OCI-LY7 (cell line): ENCODE measurements around the gene CACNA1H. TPM values are rescaled to one million over a fixed set of nuclear protein-coding genes. Genes with fewer than 3 reads are reported as not detected.

Experiments used
- BruUV-seq: library from RNA; stranded (reverse); fragments of 400-500 nt; replicated peaks from 2 replicates; lab custom pipeline; 2021; lab: Mats Ljungman, UMichigan
- CTCF ChIA-PET: fragments of 300-600 bp; sonication (Branson Sonifier 250); formaldehyde crosslinking; loops from one replicate; lab custom pipeline; 2022; ENCODE audit warnings: antibody characterized with exemption; ENCODE audit not compliant: unreplicated experiment; lab: Charles Lee
- POLR2A ChIA-PET: fragments of 300-600 bp; sonication (Branson Sonifier 250); formaldehyde crosslinking; loops from one replicate; lab custom pipeline; 2022; ENCODE audit warnings: antibody characterized with exemption; lab: Charles Lee
- DNase-seq: peaks from one replicate; pipeline ENCODE4 v3.0.0-alpha.2; 2015; ENCODE audit warnings: low spot score
- H2AFZ ChIP-seq: fragments of 200-600 bp; sonication (generic), shearing (Covaris generic); 2 replicates; pipeline ENCODE4 v1.6.1; 2014; ENCODE audit warnings: mild to moderate bottlenecking, antibody characterized with exemption, low read length, moderate library complexity
- H3K27ac ChIP-seq: fragments of 200-600 bp; sonication (generic); 2 replicates; pipeline ENCODE4 v1.5.1; 2014; ENCODE audit warnings: mixed run types, low read depth, mild to moderate bottlenecking, moderate library complexity, low read length, inconsistent platforms; ENCODE audit not compliant: poor library complexity, severe bottlenecking
- H3K36me3 ChIP-seq: fragments of 200-600 bp; sonication (generic); 2 replicates; pipeline ENCODE4 v1.6.1; 2014; ENCODE audit warnings: mild to moderate bottlenecking, antibody characterized with exemption, low read length, moderate library complexity, mixed read lengths; ENCODE audit not compliant: insufficient read depth
- H3K4me1 ChIP-seq: fragments of 200-600 bp; sonication (generic); 2 replicates; pipeline ENCODE4 v1.5.1; 2014; ENCODE audit warnings: mild to moderate bottlenecking, low read length; ENCODE audit not compliant: insufficient read depth, poor library complexity, severe bottlenecking
- H3K4me2 ChIP-seq: fragments of 200-600 bp; sonication (generic); 2 replicates; pipeline ENCODE4 v1.6.1; 2014; ENCODE audit warnings: mild to moderate bottlenecking, low read length
- H3K4me3 ChIP-seq: fragments of 200-600 bp; sonication (generic); 2 replicates; pipeline ENCODE4 v1.5.1; 2014; ENCODE audit warnings: mild to moderate bottlenecking, low read depth, low read length; ENCODE audit not compliant: poor library complexity, severe bottlenecking
- H3K79me2 ChIP-seq: fragments of 200-600 bp; sonication (generic); 2 replicates; pipeline ENCODE4 v1.6.1; 2016; ENCODE audit warnings: low read depth, mild to moderate bottlenecking, low read length, moderate library complexity, mixed read lengths; ENCODE audit not compliant: insufficient read depth
- H3K9me2 ChIP-seq: fragments of 200-600 bp; sonication (generic); 2 replicates; pipeline ENCODE4 v1.6.1; 2016; ENCODE audit warnings: mild to moderate bottlenecking, low read length, mixed read lengths; ENCODE audit not compliant: insufficient read depth
- H3K9me3 ChIP-seq: fragments of 200-600 bp; sonication (generic); 2 replicates; pipeline ENCODE4 v1.6.1; 2014; ENCODE audit warnings: mild to moderate bottlenecking, mixed run types, low read length, mixed read lengths
- H4K20me1 ChIP-seq: fragments of 200-600 bp; sonication (generic); 2 replicates; pipeline ENCODE4 v1.6.1; 2014; ENCODE audit warnings: mild to moderate bottlenecking, antibody characterized with exemption, low read length, moderate library complexity, mixed read lengths; ENCODE audit not compliant: insufficient read depth
- CTCF ChIP-seq: fragments of 200-600 bp; sonication (generic); conservative IDR thresholded peaks from 2 replicates; pipeline ENCODE4 v1.5.1; 2014; ENCODE audit warnings: mild to moderate bottlenecking, antibody characterized with exemption, low read length, moderate library complexity, mixed read lengths
- EZH2phosphoT487 ChIP-seq: fragments of 200-600 bp; sonication (generic); IDR thresholded peaks from 2 replicates; pipeline ENCODE4 v1.6.1; 2018; ENCODE audit warnings: low read depth, borderline replicate concordance, mild to moderate bottlenecking, mixed run types, antibody characterized with exemption, low read length, moderate library complexity, mixed read lengths
- intact Hi-C: fragments of 100-400 bp; cut with micrococcal nuclease; formaldehyde crosslinking; loops from one replicate; pipeline ENCODE4 v1.10.0; 2022; ENCODE audit not compliant: unreplicated experiment
- total RNA-seq, 2 experiments: library from RNA; depleted of rRNA in 1 of 2; stranded (reverse); fragments of >200 nt in 1 of 2; shearing (Covaris generic) in 1 of 2; gene quantifications; 2 replicates each; pipeline ENCODE4 v1.2.3, GENCODE V29; 2014 to 2022

Gene CACNA1H
- total RNA-seq, 2 experiments from 2014 or later, result not detected

GRCh38 chr16:1220098-1220728, 67.3 kb downstream of the CACNA1H start:
- no peak overlapping the region for H2AFZ ChIP-seq
- H3K4me1 ChIP-seq, result no peaks in the 10 kb centered on the region
- no peaks in the 10 kb centered on the region for H4K20me1 ChIP-seq
- no peak overlapping the region for H3K4me3 ChIP-seq
- TF ChIP-seq EZH2phosphoT487, result no peak
- no peak for TF ChIP-seq CTCF
- ChIA-PET CTCF (no interaction called here), POLR2A (no interaction called here)
- no peaks in the 10 kb centered on the region for H3K9me3 ChIP-seq
- no TSS peak for BruUV-seq
- H3K4me2 ChIP-seq, result no peak overlapping the region
- intact Hi-C loops, result no loop called here
- H3K79me2 ChIP-seq, result no peaks in the 10 kb centered on the region
- no peaks in the 10 kb centered on the region for H3K9me2 ChIP-seq
- H3K27ac ChIP-seq, result no peak overlapping the region
- no peaks in the 10 kb centered on the region for H3K36me3 ChIP-seq
- DNase-seq, result no peak

DNA sequence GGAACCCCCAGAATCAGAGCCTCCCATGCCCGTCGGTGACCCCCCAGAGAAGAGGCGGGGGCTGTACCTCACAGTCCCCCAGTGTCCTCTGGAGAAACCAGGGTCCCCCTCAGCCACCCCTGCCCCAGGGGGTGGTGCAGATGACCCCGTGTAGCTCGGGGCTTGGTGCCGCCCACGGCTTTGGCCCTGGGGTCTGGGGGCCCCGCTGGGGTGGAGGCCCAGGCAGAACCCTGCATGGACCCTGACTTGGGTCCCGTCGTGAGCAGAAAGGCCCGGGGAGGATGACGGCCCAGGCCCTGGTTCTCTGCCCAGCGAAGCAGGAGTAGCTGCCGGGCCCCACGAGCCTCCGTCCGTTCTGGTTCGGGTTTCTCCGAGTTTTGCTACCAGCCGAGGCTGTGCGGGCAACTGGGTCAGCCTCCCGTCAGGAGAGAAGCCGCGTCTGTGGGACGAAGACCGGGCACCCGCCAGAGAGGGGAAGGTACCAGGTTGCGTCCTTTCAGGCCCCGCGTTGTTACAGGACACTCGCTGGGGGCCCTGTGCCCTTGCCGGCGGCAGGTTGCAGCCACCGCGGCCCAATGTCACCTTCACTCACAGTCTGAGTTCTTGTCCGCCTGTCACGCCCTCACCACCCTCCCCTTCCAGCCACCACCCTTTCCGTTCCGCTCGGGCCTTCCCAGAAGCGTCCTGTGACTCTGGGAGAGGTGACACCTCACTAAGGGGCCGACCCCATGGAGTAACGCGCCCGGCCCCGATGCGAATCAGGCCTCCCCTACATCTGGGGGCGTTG, 68.1 kb downstream of the CACNA1H start:
- Histone ChIP-seq H4K20me1 (no peaks in the 10 kb centered on the region), H2AFZ (no peak overlapping the region), H3K4me1 (no peaks in the 10 kb centered on the region), H3K79me2 (no peaks in the 10 kb centered on the region), H3K27ac (no peak overlapping the region), H3K9me3 (no peaks in the 10 kb centered on the region), H3K9me2 (no peaks in the 10 kb centered on the region), H3K36me3 (no peaks in the 10 kb centered on the region), H3K4me3 (no peak overlapping the region), H3K4me2 (no peak overlapping the region)
- DNase-seq, result no peak
- no TSS peak for BruUV-seq
- TF ChIP-seq EZH2phosphoT487 (no peak), CTCF (no peak)
- intact Hi-C loops, result no loop called here
- POLR2A ChIA-PET, result no interaction called here
- CTCF ChIA-PET, result interaction anchor here (0.6 kb wide), 1 partner anchor 121 kb away, joined by 3 read pairs; no protein-coding TSS in a partner anchor
